Bronchial epithelial cell (primary cell): ENCODE results near the gene ARHGAP8. TPM values are rescaled to one million over a fixed set of nuclear protein-coding genes. Genes with fewer than 3 reads are reported as not detected.

Experiments
- DNase-seq: peaks from one replicate; pipeline ENCODE4 v3.0.0-alpha.2; 2010; ENCODE audit warnings: low read depth
- FAIRE-seq: peaks from 2 replicates; lab custom pipeline; 2011; peaks lifted over from hg19 to GRCh38; lab: Jason Lieb, UNC
- H3K27me3 ChIP-seq: 2 replicates; pipeline ENCODE4 v1.5.1; 2011; ENCODE audit warnings: low read length; ENCODE audit not compliant: control insufficient read depth, insufficient read depth
- H3K36me3 ChIP-seq: 2 replicates; pipeline ENCODE4 v1.5.1; 2011; ENCODE audit warnings: low read length; ENCODE audit not compliant: control insufficient read depth, insufficient read depth
- H3K4me3 ChIP-seq: 2 replicates; pipeline ENCODE4 v1.5.1; 2011; ENCODE audit warnings: mild to moderate bottlenecking, low read depth, low read length, control low read depth
- total RNA-seq: library from RNA; depleted of rRNA; stranded (reverse); fragments of >200 nt; gene quantifications from 2 replicates; pipeline ENCODE4 v1.2.1, GENCODE V29; 2014
- TF ChIP-seq, protein P1 (sequence below): IDR thresholded peaks from 2 replicates; pipeline ENCODE4 v1.5.1; 2011; ENCODE audit warnings: mild to moderate bottlenecking, moderate library complexity, low read length, control low read depth, inconsistent platforms; ENCODE audit not compliant: insufficient read depth, severe bottlenecking

ARHGAP8 gene
- total RNA-seq, 1 donor from 2014 or later: 15.0 TPM

DNA sequence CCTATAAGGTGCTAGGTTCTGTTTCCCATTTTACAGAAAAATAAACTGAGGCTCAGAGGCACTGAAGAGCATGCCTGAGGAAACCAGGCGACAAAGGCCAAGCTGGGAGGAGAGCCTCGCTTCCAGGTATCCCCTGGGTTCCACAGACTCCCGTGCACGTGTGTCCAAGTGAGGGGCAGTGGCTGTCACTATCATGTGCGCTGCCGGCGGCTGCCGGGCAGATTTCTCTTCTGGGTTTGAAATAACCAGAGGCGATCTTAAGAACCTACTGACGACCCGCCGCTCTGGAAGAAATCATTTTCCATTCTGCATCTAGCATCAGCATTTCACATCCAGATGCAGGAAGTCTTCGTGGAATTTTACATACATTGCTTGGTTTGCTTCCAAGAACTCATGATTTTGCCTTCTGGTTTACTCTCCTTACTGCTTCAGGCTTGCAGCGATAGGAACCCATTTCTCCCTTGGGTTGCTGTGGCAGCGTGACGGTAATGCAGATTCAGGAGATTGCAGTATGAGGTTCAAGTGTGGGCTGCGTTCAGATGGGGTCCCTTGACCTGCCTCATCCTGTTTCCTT lies 28.6 kb downstream of the ARHGAP8 start:
- DNase-seq (no peak), FAIRE-seq (peak; percentile 52)
- TF ChIP-seq, protein P1, sequence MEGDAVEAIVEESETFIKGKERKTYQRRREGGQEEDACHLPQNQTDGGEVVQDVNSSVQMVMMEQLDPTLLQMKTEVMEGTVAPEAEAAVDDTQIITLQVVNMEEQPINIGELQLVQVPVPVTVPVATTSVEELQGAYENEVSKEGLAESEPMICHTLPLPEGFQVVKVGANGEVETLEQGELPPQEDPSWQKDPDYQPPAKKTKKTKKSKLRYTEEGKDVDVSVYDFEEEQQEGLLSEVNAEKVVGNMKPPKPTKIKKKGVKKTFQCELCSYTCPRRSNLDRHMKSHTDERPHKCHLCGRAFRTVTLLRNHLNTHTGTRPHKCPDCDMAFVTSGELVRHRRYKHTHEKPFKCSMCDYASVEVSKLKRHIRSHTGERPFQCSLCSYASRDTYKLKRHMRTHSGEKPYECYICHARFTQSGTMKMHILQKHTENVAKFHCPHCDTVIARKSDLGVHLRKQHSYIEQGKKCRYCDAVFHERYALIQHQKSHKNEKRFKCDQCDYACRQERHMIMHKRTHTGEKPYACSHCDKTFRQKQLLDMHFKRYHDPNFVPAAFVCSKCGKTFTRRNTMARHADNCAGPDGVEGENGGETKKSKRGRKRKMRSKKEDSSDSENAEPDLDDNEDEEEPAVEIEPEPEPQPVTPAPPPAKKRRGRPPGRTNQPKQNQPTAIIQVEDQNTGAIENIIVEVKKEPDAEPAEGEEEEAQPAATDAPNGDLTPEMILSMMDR: no peak
- H3K36me3 ChIP-seq: peaks cover 2% of the 10 kb centered on the region
- H3K27me3 ChIP-seq: no peaks in the 10 kb centered on the region
- H3K4me3 ChIP-seq: no peak overlapping the region

DNA sequence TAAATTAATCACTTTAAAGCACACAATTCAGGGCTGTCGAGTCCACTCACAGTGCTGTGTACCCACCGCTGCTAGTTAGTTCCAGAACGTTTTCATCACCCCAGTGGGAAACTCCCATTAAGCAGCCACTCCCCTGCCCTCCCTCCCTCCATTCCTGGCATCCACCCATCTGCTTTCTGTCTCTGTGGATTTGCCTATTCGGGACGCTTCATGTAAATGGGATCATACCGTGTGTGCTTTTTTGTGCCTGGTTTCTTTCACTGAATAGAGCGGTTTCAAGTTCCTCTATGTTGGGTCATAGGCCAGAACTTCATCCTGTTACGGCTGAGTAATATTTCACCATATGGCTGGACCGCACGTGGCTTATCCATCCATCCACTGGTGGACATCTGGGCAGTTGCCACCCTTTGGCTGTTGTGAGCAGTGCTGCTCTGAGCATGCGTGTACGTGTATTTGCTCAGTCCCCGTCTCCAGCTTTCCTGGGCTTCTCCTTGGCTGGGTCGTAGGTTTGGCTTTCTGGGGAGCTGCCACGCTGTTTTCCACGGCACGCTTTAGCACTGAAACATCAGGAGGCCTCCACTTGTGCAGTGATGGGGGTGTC lies 30.1 kb downstream of the ARHGAP8 start:
- DNase-seq (no peak), FAIRE-seq (no peak)
- TF ChIP-seq, protein P1: no peak
- H3K36me3 ChIP-seq: peaks cover 6% of the 10 kb centered on the region
- no peaks in the 10 kb centered on the region for H3K27me3 ChIP-seq
- H3K4me3 ChIP-seq: no peak overlapping the region

DNA sequence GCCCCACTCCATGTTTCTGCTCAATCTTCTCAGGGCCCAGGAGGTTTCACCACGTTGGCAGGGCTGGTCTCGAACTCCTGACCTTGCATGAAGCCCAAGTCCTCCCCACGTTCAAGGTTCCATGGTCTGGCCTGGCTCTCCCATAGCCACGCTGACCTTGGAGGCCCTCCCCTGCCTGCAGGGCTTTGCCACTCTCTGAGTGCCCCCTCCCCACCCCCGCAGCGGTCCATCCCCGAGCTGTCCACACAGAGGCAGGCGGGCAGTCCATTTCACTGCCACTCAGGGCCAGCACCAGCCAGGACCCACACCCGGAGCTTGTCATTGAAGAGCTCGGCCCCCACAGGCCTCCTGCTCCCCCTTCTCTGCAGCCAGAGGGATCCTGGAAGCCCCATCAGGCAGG lies 30.7 kb downstream of the ARHGAP8 start:
- Histone ChIP-seq H3K36me3 (peaks cover 6% of the 10 kb centered on the region), H3K27me3 (no peaks in the 10 kb centered on the region), H3K4me3 (no peak overlapping the region)
- FAIRE-seq (no peak), DNase-seq (no peak)
- TF ChIP-seq, protein P1: no peak

DNA sequence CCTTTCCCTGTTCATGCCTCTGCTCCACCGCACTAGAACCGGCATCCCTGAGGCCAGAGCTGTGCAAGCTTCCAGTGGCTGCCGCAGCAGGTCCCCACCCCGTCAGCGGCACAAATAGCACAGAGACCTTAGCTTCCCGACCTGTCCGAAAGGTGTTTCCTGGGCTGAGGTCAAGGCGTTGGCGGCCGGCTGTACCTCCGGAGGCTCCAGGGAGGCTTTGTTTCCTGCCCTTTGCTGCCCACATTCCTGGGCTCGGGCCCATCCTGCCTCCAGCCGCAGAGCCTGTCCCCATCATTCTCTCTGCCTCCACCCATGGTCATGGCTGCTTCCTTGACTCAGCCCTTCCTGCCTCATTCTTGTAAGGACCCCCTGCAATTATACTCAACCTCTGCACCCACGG lies 31.2 kb downstream of the ARHGAP8 start:
- no peaks in the 10 kb centered on the region for H3K27me3 ChIP-seq
- H3K36me3 ChIP-seq: peaks cover 6% of the 10 kb centered on the region
- TF ChIP-seq, protein P1: no peak
- no peak overlapping the region for H3K4me3 ChIP-seq
- FAIRE-seq: no peak
- no peak for DNase-seq

DNA sequence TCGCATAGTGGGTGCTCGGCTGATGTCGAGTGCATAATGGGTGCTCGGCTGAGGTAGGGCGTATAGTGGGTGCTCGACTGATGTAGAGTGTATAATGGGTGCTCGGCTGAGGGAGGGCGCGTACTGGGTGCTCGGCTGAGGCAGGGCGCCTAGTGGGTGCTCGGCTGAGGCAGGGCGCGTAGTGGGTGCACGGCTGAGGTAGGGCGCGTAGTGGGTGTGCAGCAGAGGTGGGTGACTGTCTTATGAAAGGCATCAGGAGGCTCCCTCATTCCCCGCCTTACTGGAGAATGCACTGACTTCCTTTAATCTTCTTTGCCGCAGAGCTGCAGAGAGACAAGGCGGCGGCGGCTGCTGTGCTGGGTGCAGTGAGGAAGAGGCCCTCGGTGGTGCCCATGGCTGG lies 33.8 kb downstream of the ARHGAP8 start:
- H3K4me3 ChIP-seq: no peak overlapping the region

More for the DNA sequence above, 33.8 kb downstream of the ARHGAP8 start:
- Histone ChIP-seq H3K27me3 (no peaks in the 10 kb centered on the region), H3K36me3 (peaks cover 6% of the 10 kb centered on the region)
- TF ChIP-seq, protein P1: no peak
- DNase-seq: no peak
- no peak for FAIRE-seq
